ENCODE data around the gene BUD23.

The BUD23 gene

GRCh38 chr7:73667344-73668102 is 15.9 kb upstream of the BUD23 start, which contains the start of gene VPS37D:
Gene VPS37D (plus strand): TSS chr7:73667831. CDS start chr7:73667959, 128 bp downstream.
- peak within 1 kb of the TSS; percentile 94 for H3K4me3 Mint-ChIP-seq
- no peak within 1 kb of the TSS for H3K27ac Mint-ChIP-seq
- DNase-seq = peak; percentile 98
- H3K27me3 Mint-ChIP-seq (ENCODE audit: low read depth, poor library complexity) = peaks cover 13% of the 10 kb centered on the region
- peaks cover 9% of the 10 kb centered on the region for H3K36me3 Mint-ChIP-seq (ENCODE audit: low read depth)
- TF ChIP-seq CTCF (IDR thresholded peaks at IDR 0.05) = peak; percentile 45
- H3K9me3 Mint-ChIP-seq = peaks cover 9% of the 10 kb centered on the region
- peaks cover 48% of the 10 kb centered on the region for H3K4me1 Mint-ChIP-seq

DNA sequence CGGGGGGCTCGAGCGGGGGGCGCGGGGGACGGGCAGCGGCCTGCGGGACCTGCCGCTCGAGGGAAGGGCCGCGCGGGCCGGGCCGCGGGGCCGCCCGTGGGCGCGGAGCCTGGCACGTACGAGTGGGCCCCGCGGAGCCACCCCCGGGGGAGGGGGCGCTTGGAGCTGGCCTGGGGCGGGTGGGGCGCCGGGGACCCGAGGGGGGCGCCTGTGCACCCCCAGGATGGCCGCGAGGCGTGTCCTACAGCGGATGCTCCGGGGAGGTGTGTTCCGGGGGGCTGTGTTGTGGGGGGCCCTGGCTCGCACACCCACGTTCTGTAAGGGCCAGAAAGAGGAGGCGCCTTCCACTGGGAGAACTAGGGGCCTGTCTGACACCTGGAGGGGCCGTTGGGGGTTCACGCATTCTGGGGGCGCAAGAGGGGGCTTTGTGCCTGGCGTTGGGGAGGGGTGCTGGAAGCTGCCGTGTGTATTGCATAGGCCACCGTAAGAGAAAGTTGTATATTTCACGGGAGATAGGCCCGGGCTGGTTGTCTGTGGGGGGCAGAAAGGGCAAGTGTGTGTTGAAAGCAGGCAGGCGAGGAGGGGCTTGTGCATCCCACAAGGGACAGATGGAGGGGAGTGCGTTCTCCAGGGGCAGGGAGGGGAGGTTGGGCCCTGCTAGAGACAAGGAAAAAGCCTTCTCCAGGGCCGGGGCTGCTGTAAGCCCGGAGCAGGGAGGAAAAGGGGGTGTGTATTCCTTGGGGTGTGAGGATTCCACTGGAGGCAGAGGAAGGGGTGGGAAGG is 15.1 kb upstream of the BUD23 start:
- DNase-seq = no peak
- Mint-ChIP-seq H3K9me3 (peaks cover 2% of the 10 kb centered on the region), H3K4me3 (peak overlapping the region; percentile 94), H3K27me3 (ENCODE audit: low read depth, poor library complexity) (peaks cover 6% of the 10 kb centered on the region), H3K36me3 (ENCODE audit: low read depth) (peaks cover 9% of the 10 kb centered on the region), H3K27ac (no peak overlapping the region), H3K4me1 (peaks cover 50% of the 10 kb centered on the region)
- no peak for TF ChIP-seq CTCF (IDR thresholded peaks at IDR 0.05)

DNA sequence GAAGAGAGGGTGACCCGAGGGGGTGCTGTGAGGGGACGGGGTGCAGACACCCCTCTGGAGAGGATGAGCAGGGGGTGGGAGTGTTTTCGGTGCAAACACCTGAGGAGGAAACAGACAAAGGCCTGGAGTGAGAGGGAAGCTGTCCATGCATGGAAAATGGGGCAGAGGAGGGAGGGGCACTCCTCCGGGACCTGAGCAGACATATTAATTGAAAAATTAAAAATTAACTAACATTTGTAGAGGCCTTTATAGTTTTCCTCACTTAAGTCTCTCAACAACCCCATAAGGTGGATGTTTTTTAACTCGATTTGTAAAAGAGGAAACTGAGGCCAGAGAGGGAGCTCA is 14.5 kb upstream of the BUD23 start:
- TF ChIP-seq CTCF (IDR thresholded peaks at IDR 0.05) = no peak
- H3K27me3 Mint-ChIP-seq (ENCODE audit: low read depth, poor library complexity) = peaks cover 4% of the 10 kb centered on the region
- peaks cover 55% of the 10 kb centered on the region for H3K4me1 Mint-ChIP-seq
- DNase-seq = no peak
- peak overlapping the region; percentile 94 for H3K4me3 Mint-ChIP-seq
- no peak overlapping the region for H3K27ac Mint-ChIP-seq
- peaks cover 9% of the 10 kb centered on the region for H3K36me3 Mint-ChIP-seq (ENCODE audit: low read depth)
- H3K9me3 Mint-ChIP-seq = no peaks in the 10 kb centered on the region

GRCh38 chr7:73669288-73669701 is 14.1 kb upstream of the BUD23 start:
- Mint-ChIP-seq H3K4me1 (peaks cover 52% of the 10 kb centered on the region), H3K27me3 (ENCODE audit: low read depth, poor library complexity) (peaks cover 4% of the 10 kb centered on the region), H3K9me3 (no peaks in the 10 kb centered on the region), H3K27ac (no peak overlapping the region), H3K36me3 (ENCODE audit: low read depth) (peaks cover 9% of the 10 kb centered on the region), H3K4me3 (peak overlapping the region; percentile 94)
- TF ChIP-seq CTCF (IDR thresholded peaks at IDR 0.05) = no peak
- no peak for DNase-seq

DNA sequence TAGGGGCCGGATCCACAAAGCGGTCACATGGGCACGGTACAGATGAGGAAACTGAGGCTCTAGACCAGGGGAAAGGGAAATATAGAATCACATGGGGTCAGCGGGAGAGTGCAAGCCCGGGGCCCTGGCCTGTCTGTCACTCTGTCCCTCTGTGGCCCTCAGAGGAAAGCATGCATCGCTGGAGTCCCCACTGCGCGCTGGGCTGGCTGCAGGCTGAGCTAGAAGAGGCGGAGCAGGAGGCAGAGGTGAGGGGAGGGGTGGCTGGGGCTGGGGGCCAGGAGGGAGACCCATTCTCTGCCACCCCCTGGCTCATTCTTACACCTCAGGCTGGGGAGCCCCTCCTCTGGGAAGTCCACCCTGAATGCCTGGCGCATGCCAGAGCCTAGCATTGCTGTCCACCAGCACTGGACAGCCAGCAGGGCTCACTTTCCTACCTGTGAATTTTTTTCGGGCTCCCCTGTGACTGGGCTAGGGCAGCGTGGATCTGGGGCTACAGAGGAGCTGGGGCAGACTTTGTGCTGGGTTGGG is 13.5 kb upstream of the BUD23 start:
- Mint-ChIP-seq H3K4me1 (peaks cover 48% of the 10 kb centered on the region), H3K4me3 (peak overlapping the region; percentile 64), H3K27ac (no peak overlapping the region), H3K36me3 (ENCODE audit: low read depth) (peaks cover 9% of the 10 kb centered on the region), H3K27me3 (ENCODE audit: low read depth, poor library complexity) (peaks cover 4% of the 10 kb centered on the region), H3K9me3 (no peaks in the 10 kb centered on the region)
- no peak for DNase-seq
- no peak for TF ChIP-seq CTCF (IDR thresholded peaks at IDR 0.05)

Data from nephron progenitor cell (in vitro differentiated cells).